NT2/D1 (cell line): ENCODE measurements around the gene GBX1.

ENCODE experiments used
- YY1 ChIP-seq: IDR thresholded peaks from 2 replicates; pipeline ENCODE4 v1.6.1; 2011; ENCODE audit not compliant: insufficient read length, insufficient read depth
- ZNF274 ChIP-seq: IDR thresholded peaks from 2 replicates; pipeline ENCODE4 v1.6.1; 2011; ENCODE audit warnings: mild to moderate bottlenecking, low read depth, low read length

DNA sequence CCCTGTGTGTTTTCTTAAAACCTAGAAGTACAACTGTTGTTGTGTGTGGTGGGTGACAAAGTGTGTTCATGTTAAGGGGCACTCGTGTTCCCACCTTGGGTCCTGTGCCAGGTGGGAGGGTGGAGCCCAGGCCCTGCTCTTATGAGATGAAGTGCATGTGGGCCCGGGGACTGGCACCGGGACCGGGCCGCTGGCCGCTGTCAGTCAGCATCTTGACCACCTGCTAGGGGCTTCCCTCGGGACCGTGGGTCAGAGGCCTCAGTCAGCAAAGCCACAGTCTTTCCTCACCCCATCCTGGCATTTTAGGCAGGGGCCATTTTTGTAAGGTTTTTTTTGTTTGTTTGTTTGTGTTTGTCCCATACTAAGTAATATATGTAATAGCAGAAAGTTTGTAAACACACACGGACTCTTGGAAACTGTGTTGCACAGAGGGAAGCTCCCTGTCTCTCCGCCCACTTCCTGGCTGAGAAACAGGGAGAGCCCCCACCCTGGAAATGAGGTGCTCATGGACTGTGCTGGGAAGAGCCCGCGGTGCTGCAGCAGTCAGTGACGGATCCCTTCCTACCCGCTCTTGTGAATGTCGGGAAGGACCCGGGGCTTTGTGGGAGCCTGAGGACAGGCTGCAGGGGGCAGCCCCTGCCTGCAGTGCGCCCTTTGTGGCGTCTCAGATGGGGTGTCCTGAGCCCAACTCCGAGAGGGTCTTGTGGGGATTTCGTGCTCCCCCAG lies 67.8 kb downstream of the GBX1 start:
- no peak for TF ChIP-seq YY1
- TF ChIP-seq ZNF274, result no peak
